ENCODE measurements around the gene IQSEC1.

DNA sequence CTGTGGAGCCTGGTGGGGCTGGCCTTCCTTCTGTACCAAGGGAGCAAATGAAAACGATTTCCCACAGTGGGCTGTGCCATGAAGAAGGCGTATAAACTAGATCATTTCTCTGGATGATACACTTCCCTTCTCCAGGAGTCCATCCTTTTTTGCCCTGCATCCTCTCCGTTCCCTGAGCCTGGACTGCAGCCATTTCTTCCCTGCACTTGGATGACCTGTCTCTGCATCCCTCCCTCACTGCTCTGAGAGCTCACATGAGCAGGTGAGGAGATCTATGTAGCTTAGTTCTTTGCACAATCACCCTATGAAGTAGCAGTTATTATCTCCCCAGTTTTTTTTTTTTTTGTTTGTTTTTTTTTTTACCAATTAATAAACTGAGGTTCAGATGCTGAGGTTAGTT lies 46.7 kb downstream of the IQSEC1 start:
- TF ChIP-seq, protein P1, sequence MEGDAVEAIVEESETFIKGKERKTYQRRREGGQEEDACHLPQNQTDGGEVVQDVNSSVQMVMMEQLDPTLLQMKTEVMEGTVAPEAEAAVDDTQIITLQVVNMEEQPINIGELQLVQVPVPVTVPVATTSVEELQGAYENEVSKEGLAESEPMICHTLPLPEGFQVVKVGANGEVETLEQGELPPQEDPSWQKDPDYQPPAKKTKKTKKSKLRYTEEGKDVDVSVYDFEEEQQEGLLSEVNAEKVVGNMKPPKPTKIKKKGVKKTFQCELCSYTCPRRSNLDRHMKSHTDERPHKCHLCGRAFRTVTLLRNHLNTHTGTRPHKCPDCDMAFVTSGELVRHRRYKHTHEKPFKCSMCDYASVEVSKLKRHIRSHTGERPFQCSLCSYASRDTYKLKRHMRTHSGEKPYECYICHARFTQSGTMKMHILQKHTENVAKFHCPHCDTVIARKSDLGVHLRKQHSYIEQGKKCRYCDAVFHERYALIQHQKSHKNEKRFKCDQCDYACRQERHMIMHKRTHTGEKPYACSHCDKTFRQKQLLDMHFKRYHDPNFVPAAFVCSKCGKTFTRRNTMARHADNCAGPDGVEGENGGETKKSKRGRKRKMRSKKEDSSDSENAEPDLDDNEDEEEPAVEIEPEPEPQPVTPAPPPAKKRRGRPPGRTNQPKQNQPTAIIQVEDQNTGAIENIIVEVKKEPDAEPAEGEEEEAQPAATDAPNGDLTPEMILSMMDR (conservative IDR thresholded peaks at IDR 0.05; ENCODE audit: low read depth in 2 of 2), result no peak
- TF ChIP-seq EZH2phosphoT487 (IDR thresholded peaks at IDR 0.05; ENCODE audit: unreplicated experiment), result no peak
- no peak for TF ChIP-seq POLR2AphosphoS5 (IDR thresholded peaks at IDR 0.05; ENCODE audit: low read depth)
- no peak for TF ChIP-seq JUNB (IDR thresholded peaks at IDR 0.05; ENCODE audit: unreplicated experiment)
- no peak for TF ChIP-seq EZH2 (IDR thresholded peaks at IDR 0.05; ENCODE audit: low read depth, unreplicated experiment)
- no peak for TF ChIP-seq STAT1 (IDR thresholded peaks at IDR 0.05; ENCODE audit: unreplicated experiment)
- no peak for TF ChIP-seq CREB1 (CRISPR knock-in tag; IDR thresholded peaks at IDR 0.05; ENCODE audit: low read depth)
- TF ChIP-seq NANOG (IDR thresholded peaks at IDR 0.05; ENCODE audit: borderline replicate concordance), result no peak
- no peak for TF ChIP-seq ZNF114 (CRISPR knock-in tag; IDR thresholded peaks at IDR 0.05)
- TF ChIP-seq ZNF331 (CRISPR knock-in tag; IDR thresholded peaks at IDR 0.05; ENCODE audit: low read depth), result no peak
- TF ChIP-seq REST (IDR thresholded peaks at IDR 0.05; ENCODE audit: unreplicated experiment), result no peak
